Astrocyte (in vitro differentiated cells and primary cell): Measurements from ENCODE around the gene COX15.

Experiments used
- CTCF ChIP-seq: IDR thresholded peaks from 2 replicates; pipeline ENCODE4 v1.5.1; 2011; ENCODE audit warnings: low read depth, mild to moderate bottlenecking, inconsistent platforms, low read length, moderate library complexity; ENCODE audit not compliant: insufficient read depth
- EZH2 ChIP-seq: IDR thresholded peaks from 2 replicates; pipeline ENCODE4 v1.6.1; 2012; ENCODE audit warnings: mild to moderate bottlenecking, low read length, inconsistent platforms; ENCODE audit not compliant: insufficient read depth

- TF ChIP-seq CTCF (no peak), EZH2 (no peak)
Measured at GRCh38 chr10:99765672-99766301, 33.9 kb upstream of the COX15 start.
